Upper lobe of left lung (tissue), 6 donors: ENCODE results near the gene SSRP1. TPM values are rescaled to one million over a fixed set of nuclear protein-coding genes. Genes with fewer than 3 reads are reported as not detected.
A peak's percentile ranks its signal among the peaks of the same experiment; 100 is the strongest.

Experiments
- ATAC-seq, 2 donors: fragments of 200-7000 bp; cut with Tn5 transposase; one replicate each; pipeline ENCODE4 v1.9.1; 2022; ENCODE audit warnings: mild to moderate bottlenecking in 2 of 2, moderate library complexity in 2 of 2; ENCODE audit not compliant: low FRiP score in 2 of 2
- DNase-seq, 2 donors: peaks; one replicate each; pipeline ENCODE4 v3.0.0-alpha.2; 2019 to 2020
- H3K27ac ChIP-seq, 4 donors: fragments of 200-600 bp; sonication (generic); one replicate each; pipeline ENCODE4 v1.5.1; 2016 to 2019
- H3K27me3 ChIP-seq, 4 donors: fragments of 200-600 bp; sonication (generic); one replicate each; pipeline ENCODE4 v1.5.1; 2017 to 2019
- H3K36me3 ChIP-seq, 4 donors: fragments of 200-600 bp; sonication (generic); one replicate each; pipeline ENCODE4 v1.5.1; 2016 to 2019
- H3K4me1 ChIP-seq, 4 donors: fragments of 200-600 bp; sonication (generic); one replicate each; pipeline ENCODE4 v1.5.1; 2018 to 2019
- H3K4me3 ChIP-seq, 4 donors: fragments of 200-600 bp; sonication (generic); one replicate each; pipeline ENCODE4 v1.5.1; 2017 to 2019; ENCODE audit warnings: mild to moderate bottlenecking in 2 of 4, moderate library complexity in 1 of 4
- H3K9me3 ChIP-seq, 4 donors: fragments of 200-600 bp; sonication (generic); one replicate each; pipeline ENCODE4 v1.5.1; 2018 to 2019
- CTCF ChIP-seq, 6 experiments: fragments of 450-650 bp in 4 of 6; fragments of 200-600 bp in 2 of 6; sonication (generic) in 2 of 6; IDR thresholded peaks; one replicate each; pipeline ENCODE4 v1.5.1; 2016 to 2019; ENCODE audit warnings: antibody characterized with exemption in 6 of 6
- EP300 ChIP-seq, 4 donors: sonication (generic); formaldehyde crosslinking; IDR thresholded peaks; one replicate each; pipeline ENCODE4 v1.5.1; 2017; ENCODE audit warnings: antibody characterized with exemption in 4 of 4, control low read depth in 2 of 4
- POLR2A ChIP-seq, 4 donors: fragments of 450-650 bp; IDR thresholded peaks; one replicate each; pipeline ENCODE4 v1.5.1; 2016 to 2017; ENCODE audit warnings: antibody characterized with exemption in 4 of 4, mild to moderate bottlenecking in 2 of 4
- POLR2AphosphoS5 ChIP-seq, 2 donors: sonication (generic); formaldehyde crosslinking; IDR thresholded peaks; one replicate each; pipeline ENCODE4 v1.5.1; 2017; ENCODE audit warnings: antibody characterized with exemption in 2 of 2
- WGBS, 2 donors: methylation state at CpG; one replicate each; pipeline ENCODE4 v1.1.5; 2017 to 2018; 5-methylcytosine and 5-hydroxymethylcytosine counted together
- total RNA-seq, 6 donors: library from RNA; depleted of rRNA in 4 of 6; stranded (reverse); fragments of >200 nt in 4 of 6; gene quantifications; one replicate each; pipeline versions ENCODE4 v1.1.0 to v1.2.1, GENCODE V29; 2016 to 2021
- donor health status: DM: no; HTN: no; CAD: no; lungs with moderate emphysema.
- donor health status: DM: no; HTN: yes; CAD: no; lungs with severe emphysema.

Gene SSRP1
- total RNA-seq, 6 donors from 2014 or later = 48.2 to 89.6 (median 65.5) TPM

- H3K9me3 ChIP-seq = no peaks in the 10 kb centered on the region
- no peak overlapping the region for H3K4me3 ChIP-seq
- H3K4me1 ChIP-seq = peaks cover 3 to 6% (median 6%) of the 10 kb centered on the region in 4 donors
- no peak overlapping the region for H3K27ac ChIP-seq
- DNase-seq (no peak), ATAC-seq (no peak)
- 69 to 74% methylated on average over 4 of the region's 4 CpGs for WGBS, 2 donors
- no peaks in the 10 kb centered on the region for H3K36me3 ChIP-seq
- TF ChIP-seq POLR2A (IDR thresholded peaks at IDR 0.05) (no peak), EP300 (IDR thresholded peaks at IDR 0.05) (no peak), POLR2AphosphoS5 (IDR thresholded peaks at IDR 0.05) (no peak), CTCF (IDR thresholded peaks at IDR 0.05) (no peak)
- H3K27me3 ChIP-seq = no peaks in the 10 kb centered on the region
Measured at GRCh38 chr11:57353446-57353845, 17.8 kb upstream of the SSRP1 start.

DNA sequence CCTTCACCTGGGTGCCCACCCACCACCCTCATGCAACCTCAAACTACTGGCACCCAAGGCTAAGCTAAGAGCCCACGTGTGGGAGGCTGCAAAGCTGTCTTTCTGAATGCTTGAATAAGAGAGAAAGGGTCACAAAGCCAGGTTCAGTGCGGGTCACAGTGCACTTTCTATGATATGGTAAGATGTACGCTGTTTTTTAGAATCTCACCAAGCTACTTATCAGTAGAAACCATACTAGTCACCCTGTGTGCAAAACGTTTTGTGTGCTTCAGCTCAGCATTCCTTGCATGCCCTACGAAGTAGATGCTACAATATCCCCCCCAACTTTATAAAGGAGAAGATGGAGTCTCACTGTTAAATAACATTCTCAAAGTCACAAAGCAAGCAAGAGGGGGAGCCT lies 17.3 kb upstream of the SSRP1 start:
- ATAC-seq (no peak), DNase-seq (no peak)
- Histone ChIP-seq H3K4me1 (peaks cover 3 to 6% (median 5%) of the 10 kb centered on the region in 4 donors), H3K27me3 (no peaks in the 10 kb centered on the region), H3K27ac (no peak overlapping the region), H3K9me3 (no peaks in the 10 kb centered on the region), H3K4me3 (no peak overlapping the region), H3K36me3 (no peaks in the 10 kb centered on the region)
- WGBS, 2 donors = 62 to 76% methylated on average over 5 of the region's 5 CpGs
- TF ChIP-seq CTCF (IDR thresholded peaks at IDR 0.05) (no peak), EP300 (IDR thresholded peaks at IDR 0.05) (no peak), POLR2A (IDR thresholded peaks at IDR 0.05) (no peak), POLR2AphosphoS5 (IDR thresholded peaks at IDR 0.05) (no peak)

GRCh38 chr11:57349491-57350274 lies 14.0 kb upstream of the SSRP1 start:
- no peak for TF ChIP-seq EP300 (IDR thresholded peaks at IDR 0.05)
- no peak for TF ChIP-seq POLR2A (IDR thresholded peaks at IDR 0.05)
- TF ChIP-seq CTCF (IDR thresholded peaks at IDR 0.05) = peak; percentile 79 to 91 (median 87)
- TF ChIP-seq POLR2AphosphoS5 (IDR thresholded peaks at IDR 0.05) = no peak
- peak; percentile 67 to 94 for DNase-seq

DNA sequence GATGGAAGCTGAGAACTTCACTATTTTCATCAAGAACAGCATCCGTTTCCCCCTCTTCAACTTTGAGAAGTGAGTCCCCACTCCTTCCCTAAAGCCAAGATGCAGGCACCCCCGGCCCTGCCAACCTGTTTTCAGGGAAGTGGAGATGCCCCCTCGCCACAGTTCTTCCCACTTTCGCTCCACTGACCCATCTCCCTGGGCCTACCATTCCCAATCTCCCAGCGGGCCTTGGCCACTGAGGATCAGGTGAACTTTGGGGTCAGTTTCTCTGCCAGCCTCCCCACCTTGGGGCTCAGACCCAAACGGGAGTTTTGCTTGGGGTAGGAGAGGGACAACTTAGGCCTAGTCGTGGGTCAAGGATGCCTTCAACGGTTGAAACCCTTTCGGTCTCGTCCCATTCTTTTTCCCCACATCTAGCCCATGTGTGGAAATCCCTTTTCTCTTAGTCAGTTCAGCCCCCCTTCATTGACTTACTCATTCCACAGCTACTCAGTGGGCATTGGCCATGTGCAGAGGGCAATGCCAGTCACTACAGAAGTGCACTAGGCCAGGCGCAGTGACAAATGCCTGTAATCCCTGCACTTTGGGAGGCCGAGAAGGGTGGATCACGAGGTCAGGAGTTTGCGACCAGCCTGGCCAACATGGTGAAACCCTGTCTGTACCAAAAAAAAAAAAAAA lies 13.1 kb upstream of the SSRP1 start:
- no peaks in the 10 kb centered on the region for H3K36me3 ChIP-seq
- DNase-seq = no peak
- no peak for TF ChIP-seq CTCF (IDR thresholded peaks at IDR 0.05)
- no peak for TF ChIP-seq POLR2AphosphoS5 (IDR thresholded peaks at IDR 0.05)
- no peak for TF ChIP-seq POLR2A (IDR thresholded peaks at IDR 0.05)
- no peak for TF ChIP-seq EP300 (IDR thresholded peaks at IDR 0.05)
- H3K4me3 ChIP-seq = no peak overlapping the region
- no peaks in the 10 kb centered on the region for H3K27me3 ChIP-seq
- no peak overlapping the region for H3K27ac ChIP-seq
- 84 to 92% methylated on average over 13 to 14 of the region's 14 CpGs for WGBS, 2 donors
- H3K9me3 ChIP-seq = no peaks in the 10 kb centered on the region
- ATAC-seq = no peak
- peaks cover 0 to 6% (median 3%) of the 10 kb centered on the region in 4 donors for H3K4me1 ChIP-seq

More at GRCh38 chr11:57349491-57350274, 14.0 kb upstream of the SSRP1 start:
- H3K27me3 ChIP-seq = no peaks in the 10 kb centered on the region
- peaks cover 0 to 6% (median 3%) of the 10 kb centered on the region in 4 donors for H3K4me1 ChIP-seq
- H3K4me3 ChIP-seq = no peak overlapping the region
- no peaks in the 10 kb centered on the region for H3K9me3 ChIP-seq
- peak; percentile 41 to 74 for ATAC-seq
- H3K36me3 ChIP-seq = no peaks in the 10 kb centered on the region
- no peak overlapping the region for H3K27ac ChIP-seq
- WGBS, 2 donors = 21 to 24% methylated on average over 30 of the region's 31 CpGs
